Measurements from ENCODE around the gene FARP1.
"Not testable (repeated sequence)": the region's sequence is repeated elsewhere in the genome, so short reads cannot be mapped to it uniquely, and the experiment has no call there.

Gene FARP1

DNA sequence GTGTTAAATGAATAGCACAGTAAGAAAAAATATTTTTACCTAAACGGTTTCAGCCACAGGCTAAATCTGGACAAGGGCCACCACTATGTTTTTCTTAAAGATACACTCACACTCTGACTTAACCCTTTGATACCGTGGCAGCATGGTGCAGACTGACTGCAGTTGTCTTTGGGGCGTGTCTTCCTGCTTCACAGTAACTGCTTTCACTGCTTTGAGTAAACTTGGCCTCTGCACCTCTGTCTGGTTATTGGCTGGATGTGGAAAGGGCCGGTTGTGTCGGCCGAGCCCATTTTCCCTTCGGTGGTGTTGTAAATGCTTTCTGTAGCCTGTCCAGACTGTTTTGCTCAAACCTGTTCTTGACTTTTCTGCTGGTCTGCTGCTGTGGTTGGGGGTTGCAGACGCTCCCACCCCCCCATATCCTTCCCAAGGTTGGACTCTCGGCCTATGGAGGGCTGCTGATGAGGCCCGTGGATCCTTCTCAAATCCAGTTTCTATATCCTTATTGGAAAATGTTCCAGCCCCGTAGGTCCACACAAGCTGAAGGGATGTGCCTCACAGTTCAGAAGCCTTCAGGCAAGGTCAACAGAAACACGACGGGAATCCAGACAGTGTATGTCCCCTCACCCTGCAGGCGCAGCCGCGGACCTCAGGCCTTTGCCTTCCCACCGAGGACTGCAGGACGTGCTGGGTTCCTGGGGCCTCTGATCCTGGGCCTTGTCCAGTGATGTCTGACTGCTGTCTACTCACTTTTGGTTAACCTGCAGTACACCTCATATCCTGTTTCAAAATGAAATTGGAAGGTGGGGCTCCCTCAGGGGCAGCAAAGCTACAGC, 124.4 kb downstream of the FARP1 start:
- no peak for DNase-seq

DNA sequence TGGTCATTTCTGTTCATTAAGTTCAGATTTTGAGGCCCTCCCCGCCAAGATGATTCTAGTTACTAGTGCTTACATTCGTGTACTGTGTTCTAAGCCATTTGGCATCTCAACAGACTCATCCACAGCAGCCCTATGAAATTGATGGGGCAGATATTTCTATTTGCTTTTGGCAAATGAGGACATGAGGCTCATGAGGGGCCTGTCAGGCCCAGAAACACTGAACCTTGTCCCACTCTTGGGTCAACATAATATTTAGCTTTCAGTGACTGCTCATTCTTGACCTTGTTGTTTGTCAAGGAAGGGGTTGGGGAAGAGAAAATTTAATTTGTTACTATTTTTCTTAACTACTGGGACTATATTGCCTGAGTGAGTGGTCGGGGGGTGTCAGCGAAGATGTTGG, 126.5 kb downstream of the FARP1 start:
- DNase-seq: no peak

DNA sequence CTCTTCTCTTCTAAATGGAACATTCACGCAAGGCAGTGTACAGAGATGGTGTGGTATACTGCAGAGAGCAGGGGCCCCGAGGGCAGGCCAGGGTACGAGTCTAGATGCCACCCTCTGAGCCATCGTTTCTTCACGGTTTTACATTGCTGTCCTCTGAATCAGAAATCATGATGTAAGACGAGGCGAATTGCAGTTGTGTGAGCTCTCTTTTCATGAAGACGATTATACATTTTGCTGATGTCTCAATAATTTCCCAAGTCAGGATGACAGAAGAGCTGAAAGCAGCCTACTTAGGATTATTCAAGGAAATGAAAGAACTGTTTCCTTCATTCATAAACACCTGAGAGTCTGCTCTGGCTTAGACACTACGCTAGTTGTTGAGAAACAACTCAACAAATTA, 127.9 kb downstream of the FARP1 start:
- no peak for DNase-seq

DNA sequence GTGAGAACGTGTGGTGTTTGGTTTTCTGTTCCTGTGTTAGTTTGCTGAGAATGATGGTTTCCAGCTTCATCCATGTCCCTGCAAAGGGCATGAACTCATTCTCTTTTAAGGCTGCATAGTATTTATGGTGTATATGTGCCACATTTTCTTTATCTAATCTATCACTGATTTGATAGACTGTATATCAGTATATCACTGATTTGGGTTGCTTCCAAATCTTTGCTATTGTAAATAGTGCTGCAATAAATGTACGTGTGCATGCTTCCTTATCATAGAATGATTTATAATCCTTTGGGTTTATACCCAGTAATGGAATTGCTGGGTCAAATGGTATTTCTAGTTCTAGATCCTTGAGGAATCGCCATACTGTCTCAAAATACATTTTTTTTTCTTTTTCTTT, 128.8 kb downstream of the FARP1 start:
- DNase-seq: not testable (repeated sequence)

DNA sequence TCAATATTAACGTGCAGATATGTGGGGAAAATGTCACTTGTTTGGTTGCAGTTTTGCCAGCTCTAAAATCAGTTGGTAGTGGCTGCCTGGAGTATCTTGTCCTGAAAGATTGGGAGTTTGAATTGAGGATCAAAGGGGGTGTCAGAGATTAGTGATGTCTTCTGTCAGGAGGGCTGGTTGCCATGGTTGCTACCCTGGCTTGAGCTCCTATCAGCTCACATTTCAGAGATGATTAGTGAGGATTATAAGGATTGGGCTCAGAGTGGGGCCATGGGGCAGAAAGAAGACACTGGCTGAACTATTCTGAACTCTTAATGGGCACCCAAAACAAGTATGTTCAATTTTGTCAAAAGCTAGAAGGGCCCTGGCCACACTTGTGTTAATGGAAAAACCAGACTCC, 129.7 kb downstream of the FARP1 start:
- no peak for DNase-seq

DNA sequence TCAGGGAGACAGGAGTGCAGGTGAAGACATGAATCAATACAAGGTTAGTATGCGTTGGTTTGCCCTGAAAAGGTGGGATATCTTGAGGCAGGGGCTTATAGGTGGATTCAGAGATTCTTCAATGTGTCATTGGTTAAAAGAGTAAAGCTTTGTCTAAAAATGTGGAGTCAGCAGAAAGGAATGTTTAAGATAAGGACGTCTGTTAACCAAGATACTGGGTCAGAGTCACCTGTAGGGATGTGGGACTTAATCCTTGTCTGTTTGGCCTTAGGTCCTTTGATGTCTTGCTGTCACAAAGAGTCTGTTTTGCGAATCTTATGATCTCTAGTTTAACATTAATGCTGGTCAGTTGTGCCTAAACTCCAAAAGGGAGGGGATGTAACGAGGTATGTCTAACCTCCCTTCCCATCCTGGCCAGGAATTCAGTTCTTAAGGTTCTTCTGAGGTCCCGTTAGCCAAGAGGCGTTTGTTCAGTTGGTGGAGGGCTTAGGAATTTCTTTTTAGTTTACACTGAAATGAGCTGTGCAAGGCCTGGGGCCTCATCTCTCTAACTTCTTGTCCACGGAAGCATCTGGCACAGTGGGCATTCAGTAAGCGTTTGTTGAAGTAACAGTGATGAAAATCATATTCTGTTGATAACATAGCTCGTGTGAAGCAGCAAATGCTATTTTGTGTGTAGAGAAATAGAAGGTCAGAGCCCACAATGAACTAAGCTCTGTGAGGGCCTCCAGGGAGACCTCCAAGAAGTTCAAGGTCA, 130.4 kb downstream of the FARP1 start:
- DNase-seq: no peak

DNA sequence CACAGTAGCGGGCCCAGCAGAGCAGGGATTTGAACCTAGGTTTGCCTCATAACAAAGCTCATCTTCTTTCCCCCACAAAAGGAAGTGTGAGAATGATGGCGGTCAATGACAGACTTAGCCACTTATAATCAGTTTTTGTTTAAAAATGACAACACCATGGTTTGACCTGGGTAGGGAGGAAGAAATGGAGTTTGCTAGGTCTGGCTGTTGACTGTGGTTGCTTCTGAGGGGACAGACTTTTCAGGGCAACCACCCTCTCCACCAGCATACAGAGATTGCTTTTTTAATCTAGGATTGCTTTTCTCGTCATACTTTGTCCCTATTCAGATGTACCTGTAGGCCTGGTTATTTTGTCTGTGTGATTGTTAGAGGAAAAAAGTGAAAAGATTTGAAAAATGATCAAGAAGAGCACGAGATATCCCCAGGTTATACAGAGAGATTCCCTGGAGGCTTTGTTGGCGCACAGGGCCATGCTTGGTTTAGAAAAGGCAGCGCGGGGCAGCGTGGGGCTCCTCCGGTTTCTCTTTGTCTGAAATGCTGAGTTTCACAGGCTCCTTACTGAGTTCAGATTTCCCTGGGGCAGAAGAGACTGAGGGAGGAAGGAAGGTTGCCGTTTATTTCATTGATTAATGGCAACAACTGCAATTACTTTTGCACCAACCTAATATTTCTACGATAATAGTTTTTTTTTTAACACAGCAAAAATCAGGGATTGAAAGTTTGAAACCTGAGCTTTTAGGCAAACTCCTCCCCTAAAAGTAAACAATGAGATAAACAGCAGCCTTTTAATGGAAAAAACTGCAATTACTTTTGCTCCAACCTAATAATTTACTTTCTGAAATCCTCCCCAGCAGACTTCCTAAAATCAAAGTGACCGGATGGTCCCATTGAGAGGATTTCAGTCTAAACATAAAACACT, 131.2 kb downstream of the FARP1 start:
- DNase-seq: no peak

DNA sequence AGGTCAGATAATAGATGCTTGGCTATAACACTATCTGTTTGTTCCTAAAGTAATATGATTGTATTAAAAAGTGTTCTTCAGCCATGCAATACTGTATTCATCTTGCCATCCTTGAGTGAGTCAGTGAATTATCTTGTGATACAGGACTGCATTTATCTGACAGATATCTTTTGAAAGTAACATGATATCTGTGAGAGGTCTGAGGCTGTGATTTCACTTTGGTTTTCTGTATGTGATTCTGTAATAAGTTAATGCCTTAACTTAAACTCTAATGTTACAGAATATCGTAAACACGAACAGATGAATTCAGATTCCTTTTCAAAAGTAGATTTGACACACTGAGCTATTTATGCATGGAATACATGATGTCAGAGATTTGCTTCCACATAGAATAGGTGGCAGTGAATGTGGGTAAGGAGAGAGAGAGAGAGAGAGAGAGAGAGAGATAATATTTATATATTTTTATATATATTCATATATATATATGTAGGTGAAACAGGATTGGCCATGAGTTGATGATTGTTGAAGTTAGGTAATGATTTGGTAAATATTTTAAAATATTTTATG, 132.1 kb downstream of the FARP1 start:
- no peak for DNase-seq

DNA sequence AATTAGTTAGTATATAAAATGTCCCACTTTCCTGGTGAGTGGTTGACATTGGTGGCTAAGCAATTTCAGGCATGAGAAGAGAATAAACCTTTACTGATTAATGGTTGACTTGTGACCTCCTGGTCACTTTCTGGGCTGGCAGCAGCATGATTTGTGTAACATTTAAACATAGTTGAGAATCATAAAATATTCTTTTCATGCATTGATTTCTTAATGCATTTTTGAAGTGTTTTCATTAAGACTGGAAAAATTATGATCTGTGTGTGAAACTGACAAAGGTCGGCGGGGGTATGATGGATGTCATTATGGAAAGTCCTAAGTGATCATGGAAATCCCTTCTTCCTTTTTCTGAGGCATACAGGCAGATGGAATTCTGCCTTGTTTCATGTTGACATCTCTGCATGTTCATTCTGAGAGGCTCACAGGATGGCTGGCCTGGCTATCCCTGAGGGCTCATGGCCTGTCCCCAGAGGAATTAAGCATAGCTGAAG, 132.8 kb downstream of the FARP1 start:
- DNase-seq: no peak

DNA sequence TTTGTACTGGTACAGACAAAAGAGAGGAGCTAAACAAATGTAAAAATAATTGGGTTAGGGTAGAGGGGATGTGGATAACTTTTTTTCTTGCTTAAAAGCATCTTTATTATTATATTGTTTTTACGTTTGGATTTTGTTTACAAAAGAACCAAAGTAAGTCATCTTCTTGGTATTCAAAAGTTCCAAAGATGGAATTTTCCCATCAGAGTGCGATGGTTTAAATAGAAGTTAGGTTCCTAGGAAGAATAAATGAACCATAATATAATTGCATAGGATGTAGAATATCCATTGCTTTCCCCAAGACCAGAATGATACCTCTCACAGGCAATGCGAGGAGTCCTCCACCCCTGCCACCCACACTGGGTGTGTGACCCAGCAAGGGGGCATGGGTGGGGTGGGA, 133.6 kb downstream of the FARP1 start:
- no peak for DNase-seq

DNA sequence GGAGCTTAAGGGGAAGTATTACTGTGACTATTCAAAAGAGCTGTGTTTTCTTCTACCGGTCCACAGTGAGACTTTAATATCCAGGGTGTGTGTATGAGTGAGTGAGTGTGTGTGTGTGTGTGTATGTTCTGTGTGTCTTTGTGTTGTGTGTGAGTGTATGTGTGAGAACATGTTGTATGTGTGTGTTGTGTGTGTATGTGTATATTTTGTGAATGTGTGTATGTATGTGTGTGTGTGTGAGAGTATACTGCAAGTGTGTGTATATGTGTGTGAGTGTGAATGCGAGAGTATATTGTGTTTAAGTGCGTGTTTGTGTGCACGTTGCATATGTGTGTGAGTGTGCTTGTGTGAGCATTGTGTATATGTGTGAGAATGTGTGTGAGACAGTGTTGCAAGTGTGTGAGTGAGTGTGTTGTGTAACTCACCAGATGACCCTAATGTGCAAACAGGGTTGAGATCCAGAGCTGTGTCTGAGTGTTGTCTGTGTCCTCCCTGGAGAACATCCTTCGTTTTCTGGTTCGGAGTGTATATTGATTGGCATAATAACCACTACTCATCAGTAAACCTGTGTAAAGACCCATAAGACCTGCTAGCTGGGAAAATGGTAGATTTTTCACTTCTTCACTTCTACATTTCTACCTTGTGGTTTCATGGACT, 135.3 kb downstream of the FARP1 start:
- no peak for DNase-seq

DNA sequence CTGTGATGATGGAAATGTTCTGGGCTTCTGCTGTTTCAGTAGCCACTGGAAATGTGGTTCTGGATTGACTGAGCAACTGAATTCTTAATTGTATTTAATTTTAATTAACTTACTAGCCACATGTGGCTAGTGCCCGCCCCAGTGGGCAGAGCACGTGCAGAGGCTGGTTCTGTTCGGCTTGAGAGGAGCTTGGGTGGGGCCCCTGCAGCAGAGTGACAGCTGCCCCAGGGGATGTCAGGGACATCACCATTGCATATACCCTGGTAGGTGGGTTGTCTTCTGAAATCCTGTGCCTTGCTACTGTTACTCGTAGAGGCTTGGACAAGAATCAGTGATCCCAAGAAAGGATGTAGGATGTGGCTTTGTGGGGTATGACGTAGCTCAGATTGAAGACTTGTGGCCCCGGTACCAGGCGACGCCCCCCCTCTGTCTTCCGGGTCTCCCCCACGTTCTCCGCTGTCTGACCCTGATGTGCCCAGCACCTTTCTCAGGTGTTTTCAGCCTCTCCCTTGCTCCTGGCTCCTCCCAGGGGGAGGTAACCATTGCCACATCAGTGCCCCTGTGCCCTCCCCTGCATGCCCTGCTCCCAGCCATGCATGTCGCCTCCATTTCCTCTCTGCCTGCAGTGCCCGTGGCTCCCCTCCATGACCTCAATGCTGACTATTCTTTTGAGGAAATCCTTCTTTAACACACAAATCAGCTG, 136.7 kb downstream of the FARP1 start:
- DNase-seq: peak in 1 of 2 donors; percentile 18

DNA sequence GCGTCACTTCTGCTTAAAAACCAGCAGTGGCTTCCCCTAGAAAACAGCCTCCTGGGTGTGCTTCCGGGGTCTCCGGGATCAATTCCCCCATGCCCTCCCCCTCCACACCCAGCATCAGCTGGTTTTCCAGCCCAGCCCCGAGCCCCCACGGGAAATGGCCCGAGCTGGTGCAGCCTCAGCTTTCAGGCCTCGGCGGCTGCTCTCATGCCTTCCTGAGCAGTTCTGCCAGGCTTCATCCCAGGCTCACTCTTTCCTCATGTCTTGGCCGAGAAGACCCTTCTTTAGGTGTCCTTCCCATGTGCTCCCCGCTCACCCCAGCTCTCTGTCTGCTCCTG, 137.2 kb downstream of the FARP1 start:
- DNase-seq: no peak

DNA sequence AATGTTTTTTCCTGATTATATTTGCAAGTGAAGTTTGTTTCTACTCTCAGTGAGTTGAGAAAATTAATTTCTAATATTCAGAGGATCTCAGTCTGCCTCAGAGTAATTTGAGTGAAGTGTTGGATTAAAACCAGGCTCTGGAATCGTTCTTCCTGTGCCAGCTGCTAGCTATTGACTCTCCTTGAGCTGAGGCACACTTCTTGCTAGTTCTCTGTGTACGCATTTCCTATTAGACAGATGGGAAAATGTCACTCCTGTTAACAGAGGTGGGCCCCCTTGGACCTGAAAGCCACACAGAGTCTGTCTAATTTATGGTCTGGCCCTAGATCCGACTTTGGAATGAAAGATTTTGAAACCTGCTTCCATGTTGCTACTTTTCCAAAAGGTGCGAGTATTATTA, 141.8 kb downstream of the FARP1 start:
- no peak for DNase-seq

DNA sequence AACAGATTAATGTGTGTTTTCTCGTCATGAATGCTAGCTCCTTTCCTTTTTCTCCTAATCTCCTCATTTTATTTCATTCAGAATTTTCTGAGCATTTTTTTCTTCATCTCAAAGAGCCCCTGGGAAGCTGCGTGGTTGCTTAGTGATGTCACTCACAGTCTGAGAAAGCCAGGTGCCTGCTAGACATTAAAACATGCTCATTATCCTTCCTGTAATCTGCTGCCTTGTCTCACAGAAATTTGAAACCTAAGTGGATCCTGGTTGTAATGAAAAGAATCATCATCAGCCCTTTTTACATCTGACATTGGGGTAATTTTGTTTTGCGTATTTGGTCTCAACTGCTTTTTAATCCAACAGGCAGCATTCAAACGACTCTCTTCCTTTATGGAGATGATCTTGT, 142.4 kb downstream of the FARP1 start:
- DNase-seq: no peak

DNA sequence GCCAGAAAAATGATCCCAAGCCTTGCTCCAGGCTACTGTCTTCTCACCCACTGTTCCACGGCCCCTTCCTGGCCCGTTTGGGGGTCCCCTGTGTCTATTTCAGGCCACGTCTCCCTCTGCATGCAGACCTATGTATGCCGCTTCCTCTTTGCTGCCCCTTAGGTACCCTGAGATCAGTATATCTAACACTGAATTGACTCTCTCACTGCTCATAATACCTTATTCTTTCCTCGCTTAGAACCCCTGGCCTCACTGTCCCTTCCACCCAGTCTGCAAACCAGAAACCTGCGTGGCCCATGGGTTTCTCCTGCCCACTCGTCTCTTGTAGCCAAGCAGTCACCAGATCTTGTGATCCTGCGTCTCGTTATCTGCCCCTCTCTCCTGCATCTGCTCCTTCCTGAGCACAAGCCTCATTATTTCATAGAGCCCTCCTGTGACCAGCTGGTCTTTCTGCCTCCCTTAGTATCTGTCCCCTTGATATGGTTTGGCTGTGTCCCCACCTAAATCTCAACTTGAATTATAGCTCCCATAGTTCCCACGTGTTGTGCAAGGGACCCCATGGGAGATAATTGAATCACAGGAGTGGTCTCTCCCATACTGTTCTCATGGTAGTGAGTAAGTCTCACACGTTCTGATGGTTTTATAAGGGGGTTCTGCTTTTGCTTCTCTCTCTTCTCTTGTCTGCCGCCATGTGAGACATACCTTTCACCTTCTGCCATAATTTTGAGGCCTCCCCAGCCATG, 143.1 kb downstream of the FARP1 start:
- DNase-seq: no peak

DNA sequence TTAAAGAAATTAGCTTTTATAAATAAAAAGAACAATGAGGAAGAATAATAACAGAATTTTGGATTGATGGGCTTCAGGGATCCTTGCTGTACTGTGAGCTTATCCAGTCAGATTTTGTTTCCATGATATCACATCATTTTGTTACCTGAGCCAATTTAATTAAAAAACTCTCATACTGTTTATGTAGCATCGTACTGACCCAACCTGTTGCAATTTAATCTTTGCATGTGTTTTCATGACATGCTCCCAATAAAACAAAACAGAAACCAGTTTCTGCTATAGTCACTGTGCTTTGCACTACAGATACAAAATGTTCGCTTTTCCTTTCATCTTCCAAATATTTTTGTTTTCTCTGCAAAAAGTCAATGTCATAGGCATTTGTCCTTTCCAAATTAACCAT, 143.9 kb downstream of the FARP1 start:
- no peak for DNase-seq

DNA sequence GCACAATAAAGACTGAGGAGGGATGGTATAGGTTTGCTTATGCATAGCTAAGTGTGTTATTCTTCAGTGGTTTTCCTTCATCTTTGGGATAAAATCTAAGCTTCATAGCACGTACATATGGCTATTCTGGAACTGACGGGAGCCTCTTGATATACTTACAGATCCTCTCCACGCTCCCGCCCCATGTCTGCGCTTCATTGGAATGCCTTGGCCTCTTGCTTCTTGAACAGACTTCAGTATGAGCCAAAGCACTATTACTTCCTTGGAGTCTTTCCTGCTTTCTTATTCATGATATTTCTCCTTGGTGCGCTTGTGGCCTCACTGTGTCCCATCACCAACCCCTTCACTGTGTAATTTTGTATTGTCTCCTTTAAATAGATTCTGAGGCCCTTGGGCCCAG, 145.3 kb downstream of the FARP1 start:
- DNase-seq: no peak

DNA sequence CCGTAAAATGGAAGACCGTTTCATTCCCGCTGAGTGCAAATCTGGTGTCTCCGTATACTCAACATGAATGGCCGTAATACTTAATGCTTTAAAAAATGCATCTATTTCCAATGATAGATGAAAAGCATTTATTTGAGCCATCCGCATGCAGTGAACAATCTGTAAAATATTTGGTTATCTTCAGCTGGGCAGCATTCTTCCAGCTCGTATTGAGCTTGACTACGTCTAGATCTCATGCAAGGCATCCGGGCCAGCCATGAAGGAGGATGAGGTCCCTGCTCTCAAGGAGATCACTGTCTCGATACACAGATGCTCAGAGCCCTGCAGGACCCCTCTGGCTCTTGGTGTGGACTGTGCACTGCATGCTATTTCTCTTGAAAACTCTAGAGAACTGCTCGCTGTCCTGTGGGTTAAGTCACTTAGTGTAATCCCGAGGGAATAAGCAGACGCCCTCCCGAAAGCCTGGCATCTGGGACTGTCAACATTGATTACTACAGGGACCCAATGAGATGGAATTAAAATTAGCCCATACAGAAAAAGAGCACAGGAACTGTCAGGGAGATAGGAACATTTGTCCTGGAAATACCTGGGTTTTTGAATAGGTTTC, 146.5 kb downstream of the FARP1 start:
- no peak for DNase-seq

DNA sequence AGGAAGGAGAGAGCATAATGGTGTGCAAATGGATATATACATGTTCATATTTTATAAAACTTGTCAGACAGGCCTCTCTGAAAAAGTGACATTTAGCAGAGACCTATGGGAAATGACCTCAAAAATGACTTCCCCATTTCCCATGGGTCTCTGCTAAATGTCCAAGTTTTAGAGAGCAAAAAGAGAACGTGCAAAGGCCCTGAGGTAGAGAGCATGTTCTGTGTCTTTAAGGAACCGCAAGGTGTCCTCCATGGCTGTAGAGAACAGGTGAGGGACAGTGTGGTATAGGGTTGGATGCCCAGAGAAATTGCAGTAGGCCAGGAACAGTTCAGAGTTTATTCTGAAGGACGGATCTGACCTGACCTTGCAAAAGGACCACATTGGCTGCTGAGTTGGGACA, 147.4 kb downstream of the FARP1 start:
- DNase-seq: no peak

DNA sequence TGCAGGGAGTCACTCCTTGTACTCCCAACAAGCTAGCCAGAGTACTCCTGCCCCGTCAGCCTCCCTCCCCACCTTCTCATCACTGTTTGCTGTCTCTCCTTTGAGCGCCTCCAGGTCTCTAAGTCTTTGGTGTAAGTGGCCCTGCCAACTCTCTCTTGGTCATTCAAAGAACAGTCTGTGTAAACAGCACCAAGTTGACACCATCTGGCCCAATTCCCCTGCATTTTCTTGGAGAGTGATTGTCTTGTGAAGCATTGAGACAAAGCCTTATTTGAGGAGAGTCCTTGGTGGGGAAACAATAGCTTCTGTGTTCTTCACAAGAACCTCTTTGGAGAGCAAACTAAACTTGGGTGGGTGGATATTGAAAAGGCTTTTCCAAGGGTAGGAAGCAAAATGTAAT, 148.8 kb downstream of the FARP1 start:
- no peak for DNase-seq
